Hepatocyte (in vitro differentiated cells): ENCODE measurements around the gene HLA-DRB1.

Source experiments
- EZH2phosphoT487 ChIP-seq: fragments of 200-600 bp; sonication (generic); IDR thresholded peaks from one replicate; pipeline ENCODE4 v1.6.1; 2018; ENCODE audit warnings: antibody characterized with exemption, mild to moderate bottlenecking, low read depth, moderate library complexity; ENCODE audit not compliant: unreplicated experiment, severe bottlenecking
- TF ChIP-seq, protein P1 (sequence below): fragments of 200-600 bp; sonication (generic); IDR thresholded peaks from 2 replicates; pipeline ENCODE4 v1.5.1; 2016; ENCODE audit warnings: antibody characterized with exemption, mild to moderate bottlenecking; ENCODE audit not compliant: poor library complexity

DNA sequence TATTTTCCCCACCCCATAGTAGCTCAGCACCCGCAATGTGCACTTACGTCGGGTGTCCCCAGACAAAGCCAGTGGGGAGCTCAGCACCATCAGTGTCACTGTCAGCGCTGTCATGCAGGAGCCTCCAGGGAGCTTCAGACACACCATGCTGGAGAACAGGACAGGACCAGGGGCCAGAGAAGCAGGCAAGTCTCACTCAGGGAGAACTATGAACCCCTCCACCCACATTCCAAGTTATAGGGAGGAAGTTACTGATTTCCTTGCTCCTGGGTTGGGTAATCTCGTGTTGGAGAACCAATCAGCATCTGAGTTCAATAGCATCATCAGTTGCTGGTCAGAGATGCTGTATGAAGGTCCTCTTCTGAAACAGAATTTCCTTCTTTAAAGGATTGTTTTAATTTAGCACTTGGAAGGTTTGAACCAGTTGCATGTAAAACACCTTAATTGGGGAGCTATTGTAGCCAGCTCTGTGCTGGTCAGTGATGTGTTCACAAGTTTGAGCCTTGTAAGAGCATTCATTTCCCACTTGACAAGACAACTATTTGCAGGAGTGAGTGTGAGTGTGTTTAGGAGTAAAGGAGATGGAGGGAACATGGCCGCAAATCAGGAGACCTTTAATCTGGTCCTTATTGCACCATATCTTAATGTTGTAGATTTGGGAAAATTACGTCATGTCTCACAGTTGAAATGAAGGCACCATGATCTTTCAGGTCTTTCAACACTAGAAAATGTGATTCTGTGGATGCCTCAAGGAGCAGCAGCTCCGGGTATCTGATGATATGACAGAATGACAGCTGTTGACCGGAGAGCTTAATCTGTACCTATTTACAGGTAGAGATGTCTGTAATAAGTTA lies at the start of gene HLA-DRB1:
- no peak for TF ChIP-seq EZH2phosphoT487
- TF ChIP-seq, protein P1, sequence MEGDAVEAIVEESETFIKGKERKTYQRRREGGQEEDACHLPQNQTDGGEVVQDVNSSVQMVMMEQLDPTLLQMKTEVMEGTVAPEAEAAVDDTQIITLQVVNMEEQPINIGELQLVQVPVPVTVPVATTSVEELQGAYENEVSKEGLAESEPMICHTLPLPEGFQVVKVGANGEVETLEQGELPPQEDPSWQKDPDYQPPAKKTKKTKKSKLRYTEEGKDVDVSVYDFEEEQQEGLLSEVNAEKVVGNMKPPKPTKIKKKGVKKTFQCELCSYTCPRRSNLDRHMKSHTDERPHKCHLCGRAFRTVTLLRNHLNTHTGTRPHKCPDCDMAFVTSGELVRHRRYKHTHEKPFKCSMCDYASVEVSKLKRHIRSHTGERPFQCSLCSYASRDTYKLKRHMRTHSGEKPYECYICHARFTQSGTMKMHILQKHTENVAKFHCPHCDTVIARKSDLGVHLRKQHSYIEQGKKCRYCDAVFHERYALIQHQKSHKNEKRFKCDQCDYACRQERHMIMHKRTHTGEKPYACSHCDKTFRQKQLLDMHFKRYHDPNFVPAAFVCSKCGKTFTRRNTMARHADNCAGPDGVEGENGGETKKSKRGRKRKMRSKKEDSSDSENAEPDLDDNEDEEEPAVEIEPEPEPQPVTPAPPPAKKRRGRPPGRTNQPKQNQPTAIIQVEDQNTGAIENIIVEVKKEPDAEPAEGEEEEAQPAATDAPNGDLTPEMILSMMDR = no peak
